ENCODE data around the gene WNT7B.

DNA sequence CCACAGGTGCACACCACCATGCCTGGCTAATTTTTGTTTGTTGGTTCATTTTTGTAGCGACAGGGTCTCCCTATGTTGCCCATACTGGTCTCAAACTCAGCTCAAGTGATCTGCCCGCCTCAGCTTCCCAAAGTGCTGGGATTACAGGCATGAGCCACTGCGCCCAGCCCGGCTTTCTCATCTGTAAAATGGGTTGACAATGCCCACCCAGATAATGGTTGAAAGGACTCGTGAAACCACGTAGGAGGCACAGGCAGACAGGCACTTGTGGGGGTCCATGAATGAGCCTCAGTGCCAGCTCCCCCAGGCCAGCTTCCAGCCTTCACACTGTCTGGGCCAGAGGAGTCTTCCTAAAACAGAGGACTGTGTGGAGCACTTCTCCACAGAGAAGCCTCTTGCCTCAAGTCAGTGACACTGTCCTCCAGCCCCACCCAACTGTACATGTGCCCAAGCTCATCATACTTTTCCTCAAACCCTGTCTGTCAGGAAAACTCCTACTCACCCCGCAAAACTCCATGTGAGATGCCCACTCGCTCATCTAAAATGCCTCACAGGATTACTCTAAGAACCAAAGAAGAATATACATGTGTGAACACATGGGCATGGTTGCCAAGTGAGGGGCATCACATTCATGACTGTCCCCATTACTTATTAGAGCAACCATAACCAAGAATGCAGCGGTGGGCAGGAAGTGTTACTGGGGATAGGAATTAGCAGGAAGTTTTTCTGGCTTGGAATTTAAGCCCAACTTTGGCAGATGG, 32.1 kb upstream of the WNT7B start:
- no peak for TF ChIP-seq POLR2A (IDR thresholded peaks at IDR 0.05)
- TF ChIP-seq, protein P1, sequence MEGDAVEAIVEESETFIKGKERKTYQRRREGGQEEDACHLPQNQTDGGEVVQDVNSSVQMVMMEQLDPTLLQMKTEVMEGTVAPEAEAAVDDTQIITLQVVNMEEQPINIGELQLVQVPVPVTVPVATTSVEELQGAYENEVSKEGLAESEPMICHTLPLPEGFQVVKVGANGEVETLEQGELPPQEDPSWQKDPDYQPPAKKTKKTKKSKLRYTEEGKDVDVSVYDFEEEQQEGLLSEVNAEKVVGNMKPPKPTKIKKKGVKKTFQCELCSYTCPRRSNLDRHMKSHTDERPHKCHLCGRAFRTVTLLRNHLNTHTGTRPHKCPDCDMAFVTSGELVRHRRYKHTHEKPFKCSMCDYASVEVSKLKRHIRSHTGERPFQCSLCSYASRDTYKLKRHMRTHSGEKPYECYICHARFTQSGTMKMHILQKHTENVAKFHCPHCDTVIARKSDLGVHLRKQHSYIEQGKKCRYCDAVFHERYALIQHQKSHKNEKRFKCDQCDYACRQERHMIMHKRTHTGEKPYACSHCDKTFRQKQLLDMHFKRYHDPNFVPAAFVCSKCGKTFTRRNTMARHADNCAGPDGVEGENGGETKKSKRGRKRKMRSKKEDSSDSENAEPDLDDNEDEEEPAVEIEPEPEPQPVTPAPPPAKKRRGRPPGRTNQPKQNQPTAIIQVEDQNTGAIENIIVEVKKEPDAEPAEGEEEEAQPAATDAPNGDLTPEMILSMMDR (IDR thresholded peaks at IDR 0.05) = no peak
- no peak for TF ChIP-seq POLR2AphosphoS5 (IDR thresholded peaks at IDR 0.05)
- TF ChIP-seq EP300 (IDR thresholded peaks at IDR 0.05) = no peak

Data from stomach (tissue), 4 donors.